Measurements from ENCODE around the gene RFX7.
A peak's percentile ranks its signal among the peaks of the same experiment; 100 is the strongest.

Gene RFX7

GRCh38 chr15:56052395-56053045, 191.2 kb downstream of the RFX7 start:
- no peak overlapping the region for H3K4me2 ChIP-seq (ENCODE audit: low read length)
- peak; percentile 80 for TF ChIP-seq CTCF (IDR thresholded peaks at IDR 0.05; ENCODE audit: low read depth, low read length, poor library complexity, severe bottlenecking)
- TF ChIP-seq EZH2phosphoT487 (IDR thresholded peaks at IDR 0.05; ENCODE audit: borderline replicate concordance, low read length), result no peak
- H3K4me3 ChIP-seq (ENCODE audit: low read length), result no peak overlapping the region
- no peaks in the 10 kb centered on the region for H3K36me3 ChIP-seq (ENCODE audit: control insufficient read depth, low read length)
- H3K9me2 ChIP-seq (replicated peaks; ENCODE audit: control insufficient read depth, low read length), result no peaks in the 10 kb centered on the region
- no peaks in the 10 kb centered on the region for H3K79me2 ChIP-seq (ENCODE audit: control insufficient read depth, low read length)
- H3K4me1 ChIP-seq (ENCODE audit: control insufficient read depth, low read length), result no peaks in the 10 kb centered on the region
- H3F3A ChIP-seq (ENCODE audit: control insufficient read depth, insufficient read depth), result no peaks in the 10 kb centered on the region
- no peaks in the 10 kb centered on the region for H4K20me1 ChIP-seq (ENCODE audit: control insufficient read depth, insufficient read depth, low read depth, low read length)
- no peak overlapping the region for H3K27ac ChIP-seq (ENCODE audit: low read depth, low read length)
- no peaks in the 10 kb centered on the region for H3K27me3 ChIP-seq (ENCODE audit: control insufficient read depth, low read length)
- H3K9me3 ChIP-seq (ENCODE audit: control insufficient read depth, insufficient read depth, low read length), result no peaks in the 10 kb centered on the region

GRCh38 chr15:56051676-56052075, 192.0 kb downstream of the RFX7 start:
- H3K27me3 ChIP-seq (ENCODE audit: control insufficient read depth, low read length), result no peaks in the 10 kb centered on the region
- H3K27ac ChIP-seq (ENCODE audit: low read depth, low read length), result no peak overlapping the region
- no peaks in the 10 kb centered on the region for H3K9me3 ChIP-seq (ENCODE audit: control insufficient read depth, insufficient read depth, low read length)
- no peaks in the 10 kb centered on the region for H3K9me2 ChIP-seq (replicated peaks; ENCODE audit: control insufficient read depth, low read length)
- H3K79me2 ChIP-seq (ENCODE audit: control insufficient read depth, low read length), result no peaks in the 10 kb centered on the region
- H3K36me3 ChIP-seq (ENCODE audit: control insufficient read depth, low read length), result no peaks in the 10 kb centered on the region
- H3K4me1 ChIP-seq (ENCODE audit: control insufficient read depth, low read length), result no peaks in the 10 kb centered on the region
- no peak for TF ChIP-seq EZH2phosphoT487 (IDR thresholded peaks at IDR 0.05; ENCODE audit: borderline replicate concordance, low read length)
- TF ChIP-seq CTCF (IDR thresholded peaks at IDR 0.05; ENCODE audit: low read depth, low read length, poor library complexity, severe bottlenecking), result no peak
- H3F3A ChIP-seq (ENCODE audit: control insufficient read depth, insufficient read depth), result no peaks in the 10 kb centered on the region
- no peak overlapping the region for H3K4me3 ChIP-seq (ENCODE audit: low read length)
- H4K20me1 ChIP-seq (ENCODE audit: control insufficient read depth, insufficient read depth, low read depth, low read length), result no peaks in the 10 kb centered on the region
- H3K4me2 ChIP-seq (ENCODE audit: low read length), result no peak overlapping the region

- Histone ChIP-seq H3K36me3 (ENCODE audit: control insufficient read depth, low read length) (no peaks in the 10 kb centered on the region), H3K9me2 (replicated peaks; ENCODE audit: control insufficient read depth, low read length) (no peaks in the 10 kb centered on the region), H3K4me2 (ENCODE audit: low read length) (no peak overlapping the region), H3K4me3 (ENCODE audit: low read length) (no peak overlapping the region), H3K4me1 (ENCODE audit: control insufficient read depth, low read length) (no peaks in the 10 kb centered on the region), H3K27me3 (ENCODE audit: control insufficient read depth, low read length) (no peaks in the 10 kb centered on the region), H3K9me3 (ENCODE audit: control insufficient read depth, insufficient read depth, low read length) (no peaks in the 10 kb centered on the region), H3F3A (ENCODE audit: control insufficient read depth, insufficient read depth) (no peaks in the 10 kb centered on the region), H3K27ac (ENCODE audit: low read depth, low read length) (no peak overlapping the region), H3K79me2 (ENCODE audit: control insufficient read depth, low read length) (no peaks in the 10 kb centered on the region), H4K20me1 (ENCODE audit: control insufficient read depth, insufficient read depth, low read depth, low read length) (no peaks in the 10 kb centered on the region)
- TF ChIP-seq CTCF (IDR thresholded peaks at IDR 0.05; ENCODE audit: low read depth, low read length, poor library complexity, severe bottlenecking), result no peak
- no peak for TF ChIP-seq EZH2phosphoT487 (IDR thresholded peaks at IDR 0.05; ENCODE audit: borderline replicate concordance, low read length)
Measured at GRCh38 chr15:56049577-56049976, 194.1 kb downstream of the RFX7 start.

Measured in DOHH2 (cell line).